ENCODE measurements around the gene LTC4S.

LTC4S gene

GRCh38 chr5:179767496-179768100 is 26.2 kb upstream of the LTC4S start:
- POLR2A ChIA-PET: no interaction called here

GRCh38 chr5:179768326-179769085 is 25.3 kb upstream of the LTC4S start:
- CTCF ChIA-PET: interaction anchor here (1.5 to 2.5 kb wide), 4 partner anchors 9 to 34 kb away, joined by 4 to 14 read pairs (median 9); no protein-coding TSS in a partner anchor
- TF ChIP-seq CTCF (IDR thresholded peaks at IDR 0.05; ENCODE audit: control extremely low read depth, extremely low read depth, low read depth, missing control alignments): no peak
- POLR2A ChIA-PET: no interaction called here
- DNase-seq (ENCODE audit: extremely low spot score): no peak

More at GRCh38 chr5:179767496-179768100, 26.2 kb upstream of the LTC4S start:
- CTCF ChIA-PET: interaction anchor here (1.5 to 2.5 kb wide), 3 partner anchors 9 to 35 kb away, joined by 4 to 14 read pairs (median 10); no protein-coding TSS in a partner anchor
- no peak for TF ChIP-seq CTCF (IDR thresholded peaks at IDR 0.05; ENCODE audit: control extremely low read depth, extremely low read depth, low read depth, missing control alignments)
- no peak for DNase-seq (ENCODE audit: extremely low spot score)

- POLR2A ChIA-PET: no interaction called here
- no peak for DNase-seq (ENCODE audit: extremely low spot score)
- TF ChIP-seq CTCF (IDR thresholded peaks at IDR 0.05; ENCODE audit: control extremely low read depth, extremely low read depth, low read depth, missing control alignments): no peak
- CTCF ChIA-PET: interaction anchor here (1.7 to 2.5 kb wide), 4 partner anchors 11 to 34 kb away, joined by 4 to 14 read pairs (median 9); partner anchors contain the start of gene LTC4S
Measured at GRCh38 chr5:179769271-179769670, 24.5 kb upstream of the LTC4S start.

- ChIA-PET POLR2A (no interaction called here), CTCF (interaction anchor here (1.7 to 2.0 kb wide), 2 partner anchors 11 to 24 kb away, joined by 4 to 8 read pairs; partner anchors contain the start of gene LTC4S)
- no peak for DNase-seq (ENCODE audit: extremely low spot score)
- no peak for TF ChIP-seq CTCF (IDR thresholded peaks at IDR 0.05; ENCODE audit: control extremely low read depth, extremely low read depth, low read depth, missing control alignments)
Measured at GRCh38 chr5:179769796-179770195, 24.0 kb upstream of the LTC4S start.

- no peak for DNase-seq (ENCODE audit: extremely low spot score)
- TF ChIP-seq CTCF (IDR thresholded peaks at IDR 0.05; ENCODE audit: control extremely low read depth, extremely low read depth, low read depth, missing control alignments): no peak
- ChIA-PET POLR2A (no interaction called here), CTCF (interaction anchor here (1.0 to 1.9 kb wide), 3 partner anchors 9 to 22 kb away, joined by 4 to 12 read pairs (median 6); partner anchors contain the start of gene LTC4S)
Measured at GRCh38 chr5:179771311-179771895, 22.4 kb upstream of the LTC4S start.

GRCh38 chr5:179772351-179772750 is 21.4 kb upstream of the LTC4S start:
- no peak for DNase-seq (ENCODE audit: extremely low spot score)
- CTCF ChIA-PET: interaction anchor here (1.0 to 5.8 kb wide), 3 partner anchors 9 to 10 kb away, joined by 6 to 34 read pairs (median 12); no protein-coding TSS in a partner anchor
- POLR2A ChIA-PET: no interaction called here
- no peak for TF ChIP-seq CTCF (IDR thresholded peaks at IDR 0.05; ENCODE audit: control extremely low read depth, extremely low read depth, low read depth, missing control alignments)

Measured in GM10248 (cell line).